ENCODE measurements around the gene APCDD1L. TPM values are rescaled to one million over a fixed set of nuclear protein-coding genes. Genes with fewer than 3 reads are reported as not detected.

The APCDD1L gene
- total RNA-seq, 1 donor, result 16.3 TPM

DNA sequence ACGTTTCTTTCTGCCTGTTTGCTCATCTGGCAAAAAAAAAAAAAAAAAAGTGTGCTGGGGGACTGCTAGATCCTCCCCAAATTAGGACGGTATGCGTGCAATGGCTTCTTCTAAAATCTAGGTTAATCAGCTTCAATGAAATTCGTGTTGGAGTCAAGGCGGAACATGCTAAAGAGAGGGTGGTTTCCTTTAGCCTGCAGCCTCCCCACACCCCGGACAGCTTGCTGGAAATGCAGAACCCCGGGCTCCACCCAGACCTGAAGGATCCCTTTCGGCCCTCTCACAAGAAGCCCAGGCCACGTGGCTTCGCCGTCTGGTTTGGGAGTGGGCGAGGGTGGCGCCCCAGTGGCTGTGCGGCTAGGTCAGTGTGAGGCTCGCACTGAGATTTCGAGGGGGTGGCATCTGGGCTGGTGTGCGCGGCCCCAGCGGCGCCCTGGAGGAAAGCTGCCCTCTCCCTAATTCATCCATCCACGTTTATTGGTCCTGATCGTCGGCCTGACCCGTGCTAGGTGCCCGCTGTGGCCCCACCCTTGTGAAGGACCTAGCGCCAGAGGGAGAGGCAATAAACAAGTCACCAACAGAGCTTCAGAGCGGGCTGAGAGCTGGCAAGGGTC, 49.0 kb downstream of the APCDD1L start:
- H4K20me1 ChIP-seq (ENCODE audit: insufficient read depth, low read length), result peaks cover 3% of the 10 kb centered on the region
- TF ChIP-seq, protein P1, sequence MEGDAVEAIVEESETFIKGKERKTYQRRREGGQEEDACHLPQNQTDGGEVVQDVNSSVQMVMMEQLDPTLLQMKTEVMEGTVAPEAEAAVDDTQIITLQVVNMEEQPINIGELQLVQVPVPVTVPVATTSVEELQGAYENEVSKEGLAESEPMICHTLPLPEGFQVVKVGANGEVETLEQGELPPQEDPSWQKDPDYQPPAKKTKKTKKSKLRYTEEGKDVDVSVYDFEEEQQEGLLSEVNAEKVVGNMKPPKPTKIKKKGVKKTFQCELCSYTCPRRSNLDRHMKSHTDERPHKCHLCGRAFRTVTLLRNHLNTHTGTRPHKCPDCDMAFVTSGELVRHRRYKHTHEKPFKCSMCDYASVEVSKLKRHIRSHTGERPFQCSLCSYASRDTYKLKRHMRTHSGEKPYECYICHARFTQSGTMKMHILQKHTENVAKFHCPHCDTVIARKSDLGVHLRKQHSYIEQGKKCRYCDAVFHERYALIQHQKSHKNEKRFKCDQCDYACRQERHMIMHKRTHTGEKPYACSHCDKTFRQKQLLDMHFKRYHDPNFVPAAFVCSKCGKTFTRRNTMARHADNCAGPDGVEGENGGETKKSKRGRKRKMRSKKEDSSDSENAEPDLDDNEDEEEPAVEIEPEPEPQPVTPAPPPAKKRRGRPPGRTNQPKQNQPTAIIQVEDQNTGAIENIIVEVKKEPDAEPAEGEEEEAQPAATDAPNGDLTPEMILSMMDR (IDR thresholded peaks at IDR 0.05; ENCODE audit: extremely low read depth, low read depth, low read length), result no peak
- no peak overlapping the region for H3K27ac ChIP-seq (ENCODE audit: low read depth, low read length)
- no peaks in the 10 kb centered on the region for H3K27me3 ChIP-seq (ENCODE audit: insufficient read depth, low read length)
- no peak overlapping the region for H2AFZ ChIP-seq (ENCODE audit: low read length)
- no peak for DNase-seq (ENCODE audit: insufficient read length, low spot score, missing footprints)
- no peak overlapping the region for H3K4me2 ChIP-seq (ENCODE audit: insufficient read depth, low read length)
- no peaks in the 10 kb centered on the region for H3K9me3 ChIP-seq (ENCODE audit: low read depth, low read length)
- H3K4me3 ChIP-seq (ENCODE audit: insufficient read depth, low read length), result no peak overlapping the region
- peaks cover 6% of the 10 kb centered on the region for H3K36me3 ChIP-seq (ENCODE audit: insufficient read depth, low read length)
- H3K4me1 ChIP-seq (ENCODE audit: insufficient read depth, low read length), result peaks cover 13% of the 10 kb centered on the region
- peaks cover 2% of the 10 kb centered on the region for H3K79me2 ChIP-seq (ENCODE audit: insufficient read depth, low read length)

DNA sequence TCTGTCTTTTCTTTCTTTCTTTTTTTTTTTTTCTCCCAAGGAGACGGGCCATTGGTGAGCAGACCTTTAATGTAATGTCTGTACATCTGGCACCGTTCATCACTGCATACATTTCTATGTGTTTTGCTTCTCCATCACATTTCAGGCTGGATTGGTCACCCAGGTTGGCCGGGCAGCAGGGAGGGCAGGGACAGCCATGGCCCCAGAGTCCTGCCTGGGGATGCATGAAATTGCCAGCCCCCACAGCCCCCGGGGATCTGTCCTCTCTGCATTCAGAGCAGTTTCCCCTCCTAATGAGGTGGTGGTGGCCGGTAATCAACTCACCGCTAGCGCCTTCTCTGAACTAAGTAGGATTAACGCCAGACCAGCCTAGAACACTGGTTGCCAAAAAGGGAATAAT, 50.4 kb downstream of the APCDD1L start:
- TF ChIP-seq, protein P1 (IDR thresholded peaks at IDR 0.05; ENCODE audit: extremely low read depth, low read depth, low read length), result no peak
- Histone ChIP-seq H3K27me3 (ENCODE audit: insufficient read depth, low read length) (no peaks in the 10 kb centered on the region), H3K36me3 (ENCODE audit: insufficient read depth, low read length) (peaks cover 9% of the 10 kb centered on the region), H3K27ac (ENCODE audit: low read depth, low read length) (no peak overlapping the region), H3K4me1 (ENCODE audit: insufficient read depth, low read length) (peaks cover 13% of the 10 kb centered on the region), H4K20me1 (ENCODE audit: insufficient read depth, low read length) (peaks cover 3% of the 10 kb centered on the region), H3K4me3 (ENCODE audit: insufficient read depth, low read length) (no peak overlapping the region), H3K9me3 (ENCODE audit: low read depth, low read length) (no peaks in the 10 kb centered on the region), H2AFZ (ENCODE audit: low read length) (no peak overlapping the region), H3K4me2 (ENCODE audit: insufficient read depth, low read length) (no peak overlapping the region), H3K79me2 (ENCODE audit: insufficient read depth, low read length) (no peaks in the 10 kb centered on the region)
- peak; percentile 89 for DNase-seq (ENCODE audit: insufficient read length, low spot score, missing footprints)

DNA sequence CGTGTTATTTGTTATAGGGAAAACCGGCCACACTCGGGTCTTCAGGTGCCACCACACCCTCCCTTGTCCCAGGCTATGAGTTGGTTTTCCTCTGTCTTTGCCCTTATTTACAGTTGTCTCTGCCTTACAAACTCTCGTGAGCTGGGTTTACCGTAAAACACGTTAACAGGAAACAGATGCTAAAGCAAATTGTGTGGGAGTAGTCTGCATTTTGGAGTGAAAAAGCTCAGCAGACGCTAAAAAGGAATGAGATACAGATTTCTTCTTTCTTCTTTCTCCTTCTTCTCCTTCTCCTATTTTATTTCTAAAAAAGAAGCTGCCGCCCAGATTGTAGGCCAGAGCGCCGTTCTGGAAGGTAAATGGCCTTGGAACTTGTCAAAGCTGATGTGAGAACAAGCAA, 51.9 kb downstream of the APCDD1L start:
- Histone ChIP-seq H3K27ac (ENCODE audit: low read depth, low read length) (no peak overlapping the region), H3K4me2 (ENCODE audit: insufficient read depth, low read length) (no peak overlapping the region), H3K4me1 (ENCODE audit: insufficient read depth, low read length) (peaks cover 13% of the 10 kb centered on the region), H3K79me2 (ENCODE audit: insufficient read depth, low read length) (no peaks in the 10 kb centered on the region), H2AFZ (ENCODE audit: low read length) (no peak overlapping the region), H3K27me3 (ENCODE audit: insufficient read depth, low read length) (no peaks in the 10 kb centered on the region), H3K9me3 (ENCODE audit: low read depth, low read length) (no peaks in the 10 kb centered on the region), H3K4me3 (ENCODE audit: insufficient read depth, low read length) (no peak overlapping the region), H3K36me3 (ENCODE audit: insufficient read depth, low read length) (peaks cover 19% of the 10 kb centered on the region), H4K20me1 (ENCODE audit: insufficient read depth, low read length) (no peaks in the 10 kb centered on the region)
- DNase-seq (ENCODE audit: insufficient read length, low spot score, missing footprints), result peak; percentile 45
- TF ChIP-seq, protein P1 (IDR thresholded peaks at IDR 0.05; ENCODE audit: extremely low read depth, low read depth, low read length), result no peak

GRCh38 chr20:58461899-58462298, 53.3 kb downstream of the APCDD1L start:
- H3K9me3 ChIP-seq (ENCODE audit: low read depth, low read length), result no peaks in the 10 kb centered on the region
- H3K27me3 ChIP-seq (ENCODE audit: insufficient read depth, low read length), result no peaks in the 10 kb centered on the region
- TF ChIP-seq, protein P1 (IDR thresholded peaks at IDR 0.05; ENCODE audit: extremely low read depth, low read depth, low read length), result no peak
- H2AFZ ChIP-seq (ENCODE audit: low read length), result no peak overlapping the region
- H3K4me1 ChIP-seq (ENCODE audit: insufficient read depth, low read length), result peaks cover 19% of the 10 kb centered on the region
- no peak overlapping the region for H3K4me3 ChIP-seq (ENCODE audit: insufficient read depth, low read length)
- H3K27ac ChIP-seq (ENCODE audit: low read depth, low read length), result no peak overlapping the region
- no peaks in the 10 kb centered on the region for H3K79me2 ChIP-seq (ENCODE audit: insufficient read depth, low read length)
- DNase-seq (ENCODE audit: insufficient read length, low spot score, missing footprints), result peak; percentile 72
- H4K20me1 ChIP-seq (ENCODE audit: insufficient read depth, low read length), result no peaks in the 10 kb centered on the region
- H3K36me3 ChIP-seq (ENCODE audit: insufficient read depth, low read length), result peaks cover 20% of the 10 kb centered on the region
- H3K4me2 ChIP-seq (ENCODE audit: insufficient read depth, low read length), result no peak overlapping the region

All from osteoblast (primary cell).